ENCODE results near the gene GPHA2. TPM values are rescaled to one million over a fixed set of nuclear protein-coding genes. Genes with fewer than 3 reads are reported as not detected.
"Not testable (repeated sequence)": the region's sequence is repeated elsewhere in the genome, so short reads cannot be mapped to it uniquely, and the experiment has no call there.

The GPHA2 gene, protein sequence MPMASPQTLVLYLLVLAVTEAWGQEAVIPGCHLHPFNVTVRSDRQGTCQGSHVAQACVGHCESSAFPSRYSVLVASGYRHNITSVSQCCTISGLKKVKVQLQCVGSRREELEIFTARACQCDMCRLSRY
- total RNA-seq = not detected

- Mint-ChIP-seq H3K4me3 (no peak within 1 kb of the TSS), H3K27me3 (peaks cover 6% of the 10 kb centered on the region), H3K4me1 (no peaks in the 10 kb centered on the region), H3K9me3 (no peaks in the 10 kb centered on the region), H3K36me3 (peaks cover 7% of the 10 kb centered on the region), H3K27ac (peak within 1 kb of the TSS; percentile 12)
- DNase-seq (no peak), ATAC-seq (ENCODE audit: low read depth) (no peak)
- POLR2A ChIA-PET = no interaction called here
Observed at GRCh38 chr11:64935359-64936081, at the start of gene GPHA2. Gene GPHA2 (minus strand): TSS chr11:64935893. CDS start chr11:64935460, 433 bp downstream.

DNA sequence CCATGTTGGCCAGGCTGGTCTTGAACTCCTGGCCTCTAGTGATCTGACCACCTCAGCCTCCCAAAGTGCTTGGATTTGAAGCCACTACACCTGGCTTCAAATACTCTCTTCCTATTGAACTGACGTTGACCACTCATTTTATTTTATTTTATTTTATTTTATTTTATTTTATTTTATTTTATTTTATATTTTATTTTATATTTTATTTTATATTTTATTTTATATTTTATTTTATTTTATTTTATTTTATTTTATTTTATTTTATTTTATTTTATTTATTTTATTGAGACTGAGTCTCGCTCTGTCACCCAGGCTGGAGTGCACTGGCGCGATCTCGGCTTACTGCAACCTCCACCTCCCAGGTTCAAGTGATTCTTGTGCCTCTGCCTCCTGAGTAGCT, 47.6 kb upstream of the GPHA2 start:
- ATAC-seq (ENCODE audit: low read depth); H3K9me3 Mint-ChIP-seq; H3K36me3 Mint-ChIP-seq; POLR2A ChIA-PET; H3K4me3 Mint-ChIP-seq; H3K27me3 Mint-ChIP-seq; DNase-seq; H3K4me1 Mint-ChIP-seq; H3K27ac Mint-ChIP-seq: not testable (repeated sequence)

GRCh38 chr11:64976651-64977050, 41.0 kb upstream of the GPHA2 start:
- DNase-seq (peak; percentile 17), ATAC-seq (ENCODE audit: low read depth) (no peak)
- peaks cover 7% of the 10 kb centered on the region for H3K4me1 Mint-ChIP-seq
- H3K27me3 Mint-ChIP-seq = peaks cover 2% of the 10 kb centered on the region
- no peak overlapping the region for H3K27ac Mint-ChIP-seq
- POLR2A ChIA-PET = no interaction called here
- H3K9me3 Mint-ChIP-seq = no peaks in the 10 kb centered on the region
- H3K36me3 Mint-ChIP-seq = no peaks in the 10 kb centered on the region
- no peak overlapping the region for H3K4me3 Mint-ChIP-seq

DNA sequence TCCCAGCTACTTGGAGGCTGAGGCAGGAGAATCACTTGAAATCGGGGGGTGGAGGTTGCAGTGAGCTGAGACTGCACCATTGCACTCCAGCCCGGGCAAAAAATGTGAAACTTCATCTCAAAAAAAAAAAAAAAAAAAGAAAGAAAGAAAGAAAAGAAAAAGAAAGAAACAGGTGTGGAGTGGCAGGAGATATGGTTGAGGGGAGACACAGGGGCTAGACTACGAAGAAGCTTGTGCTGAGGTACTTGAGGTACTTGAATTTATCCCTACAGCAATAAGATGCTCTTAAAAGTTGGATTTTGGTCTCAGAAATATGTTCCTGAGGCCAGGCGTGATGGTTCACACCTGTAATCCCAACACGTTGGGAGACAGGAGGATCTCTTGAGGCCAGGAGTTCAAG, 38.4 kb upstream of the GPHA2 start:
- H3K4me1 Mint-ChIP-seq = peaks cover 12% of the 10 kb centered on the region
- no peak overlapping the region for H3K4me3 Mint-ChIP-seq
- peaks cover 7% of the 10 kb centered on the region for H3K27me3 Mint-ChIP-seq
- no peak overlapping the region for H3K27ac Mint-ChIP-seq
- H3K36me3 Mint-ChIP-seq = no peaks in the 10 kb centered on the region
- POLR2A ChIA-PET = no interaction called here
- ATAC-seq (ENCODE audit: low read depth) (no peak), DNase-seq (no peak)
- no peaks in the 10 kb centered on the region for H3K9me3 Mint-ChIP-seq

GRCh38 chr11:64971421-64972233, 35.9 kb upstream of the GPHA2 start, which contains the start of gene MAJIN:
Gene MAJIN (minus strand): TSS chr11:64972108. CDS start chr11:64959405, 12,703 bp downstream.
- H3K4me3 Mint-ChIP-seq = peak within 1 kb of the TSS; percentile 66
- H3K4me1 Mint-ChIP-seq = peaks cover 14% of the 10 kb centered on the region
- H3K36me3 Mint-ChIP-seq = no peaks in the 10 kb centered on the region
- DNase-seq (peak; percentile 90), ATAC-seq (ENCODE audit: low read depth) (peak; percentile 90)
- H3K27ac Mint-ChIP-seq = peak within 1 kb of the TSS; percentile 58
- POLR2A ChIA-PET = interaction anchor here (0.7 to 1.3 kb wide), 3 partner anchors 43 to 575 kb away, joined by 3 read pairs; partner anchors contain the start of genes ARL2 and PPP2R5B
- no peaks in the 10 kb centered on the region for H3K9me3 Mint-ChIP-seq
- H3K27me3 Mint-ChIP-seq = peaks cover 5% of the 10 kb centered on the region

DNA sequence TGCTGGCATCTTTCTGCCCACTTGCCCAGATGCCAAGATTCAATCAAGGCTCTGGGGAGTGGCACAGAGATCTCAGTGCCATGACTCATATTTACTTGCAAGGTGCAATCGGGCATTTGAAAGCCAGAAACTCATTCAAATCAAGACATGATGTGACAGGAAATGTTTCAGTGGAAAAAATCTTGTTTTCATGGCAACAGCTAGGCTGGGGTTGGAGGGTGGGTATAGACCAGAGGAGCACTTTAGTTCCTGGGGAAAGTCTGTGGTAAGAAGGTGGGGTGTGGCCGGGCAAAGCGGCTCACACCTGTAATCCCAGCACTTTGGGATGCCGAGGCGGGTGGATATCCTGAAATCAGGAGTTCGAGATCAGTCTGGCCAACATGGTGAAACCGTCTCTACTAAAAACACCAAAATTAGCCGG, 35.0 kb upstream of the GPHA2 start:
- no peak for DNase-seq
- POLR2A ChIA-PET = interaction anchor here (0.7 kb wide), 1 partner anchor 576 kb away, joined by 3 read pairs; no protein-coding TSS in a partner anchor
- Mint-ChIP-seq H3K36me3 (no peaks in the 10 kb centered on the region), H3K4me3 (peak overlapping the region; percentile 35), H3K9me3 (no peaks in the 10 kb centered on the region), H3K4me1 (peaks cover 14% of the 10 kb centered on the region), H3K27ac (no peak overlapping the region), H3K27me3 (peaks cover 5% of the 10 kb centered on the region)
- no peak for ATAC-seq (ENCODE audit: low read depth)

- POLR2A ChIA-PET = interaction anchor here (0.6 kb wide), 1 partner anchor 45 kb away, joined by 3 read pairs; the partner anchor contains the start of gene PPP2R5B
- ATAC-seq (ENCODE audit: low read depth) (no peak), DNase-seq (no peak)
- peaks cover 17% of the 10 kb centered on the region for H3K4me1 Mint-ChIP-seq
- H3K27ac Mint-ChIP-seq = no peak overlapping the region
- no peaks in the 10 kb centered on the region for H3K9me3 Mint-ChIP-seq
- no peaks in the 10 kb centered on the region for H3K36me3 Mint-ChIP-seq
- no peak overlapping the region for H3K4me3 Mint-ChIP-seq
- H3K27me3 Mint-ChIP-seq = peaks cover 5% of the 10 kb centered on the region
Observed at GRCh38 chr11:64969209-64969608, 33.5 kb upstream of the GPHA2 start.

DNA sequence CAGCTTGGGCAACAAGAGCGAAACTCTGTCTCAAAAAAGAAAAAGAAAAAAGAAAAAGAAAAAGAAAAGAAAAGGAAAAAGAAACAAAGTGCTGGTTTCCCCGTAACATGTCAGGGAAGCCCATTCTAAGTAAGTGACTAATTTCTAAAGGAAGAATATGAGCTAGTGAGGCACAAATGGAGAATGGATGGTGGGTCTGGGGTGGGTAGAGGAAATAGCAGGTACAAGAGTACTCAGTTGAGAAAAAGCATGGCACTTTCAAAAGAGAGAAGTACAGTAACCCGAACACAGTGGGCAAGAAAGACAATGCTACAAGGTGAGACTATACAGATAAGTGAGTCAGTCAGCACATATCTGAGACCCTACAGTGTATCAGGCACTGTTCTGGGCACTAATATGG, 31.7 kb upstream of the GPHA2 start:
- Mint-ChIP-seq H3K27ac (no peak overlapping the region), H3K4me1 (peaks cover 17% of the 10 kb centered on the region)
- no peak for ATAC-seq (ENCODE audit: low read depth)

DNA sequence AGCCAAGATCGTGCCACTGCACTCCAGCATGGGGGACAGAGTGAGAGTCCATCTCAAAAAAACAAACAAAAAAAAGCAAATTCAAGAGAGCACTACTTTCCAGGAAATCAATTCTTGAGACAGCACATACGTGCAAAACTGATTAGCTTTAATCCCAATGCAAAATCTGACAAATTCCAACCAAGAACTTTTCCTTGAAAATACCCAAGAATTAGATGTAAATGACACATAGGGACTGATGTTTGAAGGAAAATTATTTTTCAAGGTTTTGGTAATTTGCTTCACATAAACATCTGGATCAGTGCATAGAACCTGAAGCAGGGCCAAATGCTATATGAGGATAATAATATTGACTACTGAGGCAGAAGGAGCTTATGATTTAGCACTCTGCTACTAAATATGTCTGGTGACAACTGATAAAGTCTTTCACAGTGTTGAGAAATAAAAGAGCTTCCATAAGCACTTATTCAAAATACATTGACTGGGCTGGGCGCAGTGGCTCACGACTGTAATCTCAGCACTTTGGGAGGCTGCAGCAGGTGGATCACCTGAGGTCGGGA, 27.5 kb upstream of the GPHA2 start:
- H3K4me3 Mint-ChIP-seq = no peak overlapping the region
- peaks cover 11% of the 10 kb centered on the region for H3K4me1 Mint-ChIP-seq
- no peaks in the 10 kb centered on the region for H3K36me3 Mint-ChIP-seq
- H3K27me3 Mint-ChIP-seq = peaks cover 17% of the 10 kb centered on the region
- POLR2A ChIA-PET = no interaction called here
- H3K27ac Mint-ChIP-seq = no peak overlapping the region
- no peak for ATAC-seq (ENCODE audit: low read depth)
- DNase-seq = no peak
- no peaks in the 10 kb centered on the region for H3K9me3 Mint-ChIP-seq

More for the DNA sequence above, 31.7 kb upstream of the GPHA2 start:
- H3K36me3 Mint-ChIP-seq = no peaks in the 10 kb centered on the region
- H3K9me3 Mint-ChIP-seq = no peaks in the 10 kb centered on the region
- POLR2A ChIA-PET = no interaction called here
- no peak overlapping the region for H3K4me3 Mint-ChIP-seq
- H3K27me3 Mint-ChIP-seq = peaks cover 10% of the 10 kb centered on the region
- DNase-seq = no peak

GRCh38 chr11:64960719-64961118, 25.0 kb upstream of the GPHA2 start:
- H3K9me3 Mint-ChIP-seq = no peaks in the 10 kb centered on the region
- POLR2A ChIA-PET = interaction anchor here (0.7 kb wide), 1 partner anchor 36 kb away, joined by 3 read pairs; the partner anchor contains the start of gene PPP2R5B
- no peak for DNase-seq
- H3K4me3 Mint-ChIP-seq = no peak overlapping the region
- H3K27me3 Mint-ChIP-seq = peaks cover 19% of the 10 kb centered on the region
- H3K4me1 Mint-ChIP-seq = peaks cover 8% of the 10 kb centered on the region
- no peak overlapping the region for H3K27ac Mint-ChIP-seq
- no peaks in the 10 kb centered on the region for H3K36me3 Mint-ChIP-seq
- no peak for ATAC-seq (ENCODE audit: low read depth)

DNA sequence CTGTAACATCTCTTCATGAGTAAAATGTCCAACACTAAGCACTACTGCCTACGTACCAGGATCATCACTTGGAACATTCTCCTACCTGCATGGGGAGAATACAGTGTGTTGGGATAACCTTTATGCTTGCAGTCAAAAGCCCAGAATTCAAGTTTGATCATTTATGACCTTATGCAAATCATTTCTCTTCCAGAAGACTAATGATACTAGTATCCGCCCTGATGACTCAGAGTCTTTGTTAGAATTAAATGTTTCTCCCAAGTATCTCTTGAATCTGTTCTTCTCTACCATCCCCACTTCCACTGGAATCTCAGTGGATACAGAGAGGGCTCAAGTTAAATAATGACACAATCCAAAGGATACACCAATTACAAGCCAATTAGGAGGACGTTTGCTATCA, 23.8 kb upstream of the GPHA2 start:
- Mint-ChIP-seq H3K36me3 (no peaks in the 10 kb centered on the region), H3K27ac (no peak overlapping the region), H3K4me3 (no peak overlapping the region), H3K4me1 (peaks cover 2% of the 10 kb centered on the region), H3K9me3 (no peaks in the 10 kb centered on the region), H3K27me3 (peaks cover 21% of the 10 kb centered on the region)
- POLR2A ChIA-PET = no interaction called here
- DNase-seq (no peak), ATAC-seq (ENCODE audit: low read depth) (no peak)

- ATAC-seq (ENCODE audit: low read depth) = no peak
- Mint-ChIP-seq H3K27me3 (peaks cover 22% of the 10 kb centered on the region), H3K36me3 (no peaks in the 10 kb centered on the region), H3K4me3 (no peak overlapping the region), H3K27ac (no peak overlapping the region), H3K4me1 (no peaks in the 10 kb centered on the region), H3K9me3 (no peaks in the 10 kb centered on the region)
- POLR2A ChIA-PET = no interaction called here
- no peak for DNase-seq
Observed at GRCh38 chr11:64954201-64954600, 18.5 kb upstream of the GPHA2 start.

DNA sequence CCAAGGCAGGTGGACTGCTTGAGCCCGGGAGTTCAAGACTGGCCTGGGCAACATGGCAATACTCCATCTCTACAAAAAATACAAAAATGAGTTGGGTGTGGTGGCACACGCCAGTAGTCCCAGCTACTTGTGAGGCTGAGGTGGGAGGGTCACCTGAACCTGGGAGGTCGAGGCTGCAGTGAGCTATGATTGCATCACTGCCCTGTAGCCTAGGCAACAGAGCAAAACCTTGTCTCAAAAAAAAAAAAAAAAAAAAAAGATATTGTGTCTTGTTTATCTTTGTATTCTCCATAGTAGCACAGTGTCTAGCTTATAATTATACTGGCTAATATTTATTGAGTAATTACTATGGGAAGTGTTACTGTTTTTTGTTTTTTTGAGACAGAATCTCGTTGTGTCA, 15.8 kb upstream of the GPHA2 start:
- POLR2A ChIA-PET = interaction anchor here (0.7 kb wide), 1 partner anchor 637 kb away, joined by 5 read pairs; no protein-coding TSS in a partner anchor

More for the DNA sequence above, 15.8 kb upstream of the GPHA2 start:
- H3K4me1 Mint-ChIP-seq = no peaks in the 10 kb centered on the region
- H3K27me3 Mint-ChIP-seq = peaks cover 21% of the 10 kb centered on the region
- H3K27ac Mint-ChIP-seq = no peak overlapping the region
- no peak overlapping the region for H3K4me3 Mint-ChIP-seq
- no peak for ATAC-seq (ENCODE audit: low read depth)
- DNase-seq = no peak
- H3K36me3 Mint-ChIP-seq = no peaks in the 10 kb centered on the region
- H3K9me3 Mint-ChIP-seq = no peaks in the 10 kb centered on the region

All from activated naive CD8-positive, alpha-beta T cell treated with anti-CD3 and anti-CD28 coated beads, Interleukin-2, amount 10 ng/mL, durations not matched to agents 7 days and 5 days (primary cell).